HT-29 (cell line): ENCODE results near the gene OVCA2. TPM values are rescaled to one million over a fixed set of nuclear protein-coding genes. Genes with fewer than 3 reads are reported as not detected.

ENCODE experiments used
- DNase-seq: peaks from one replicate; pipeline ENCODE4 v3.0.0-alpha.2; 2015; ENCODE audit warnings: low spot score
- total RNA-seq: library from RNA; depleted of rRNA; stranded (reverse); fragments of >200 nt; shearing (Covaris generic); gene quantifications from 2 replicates; pipeline ENCODE4 v1.2.3, GENCODE V29; 2014

Gene OVCA2
- total RNA-seq, 1 experiment from 2014 or later = 56.8 TPM

DNA sequence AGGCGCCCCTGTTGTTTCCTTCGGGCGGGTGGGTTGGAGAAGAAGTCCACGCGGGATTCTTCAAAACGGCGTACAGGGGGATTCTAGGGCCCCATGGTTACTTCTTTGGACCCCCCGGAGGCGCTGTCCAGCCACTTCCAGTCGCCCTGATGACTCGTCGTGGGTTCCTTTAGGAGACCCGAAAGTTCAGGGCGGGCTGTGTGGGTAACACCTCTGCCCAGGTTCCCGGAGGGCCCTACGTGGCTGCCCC is 12.4 kb downstream of the OVCA2 start:
- no peak for DNase-seq

DNA sequence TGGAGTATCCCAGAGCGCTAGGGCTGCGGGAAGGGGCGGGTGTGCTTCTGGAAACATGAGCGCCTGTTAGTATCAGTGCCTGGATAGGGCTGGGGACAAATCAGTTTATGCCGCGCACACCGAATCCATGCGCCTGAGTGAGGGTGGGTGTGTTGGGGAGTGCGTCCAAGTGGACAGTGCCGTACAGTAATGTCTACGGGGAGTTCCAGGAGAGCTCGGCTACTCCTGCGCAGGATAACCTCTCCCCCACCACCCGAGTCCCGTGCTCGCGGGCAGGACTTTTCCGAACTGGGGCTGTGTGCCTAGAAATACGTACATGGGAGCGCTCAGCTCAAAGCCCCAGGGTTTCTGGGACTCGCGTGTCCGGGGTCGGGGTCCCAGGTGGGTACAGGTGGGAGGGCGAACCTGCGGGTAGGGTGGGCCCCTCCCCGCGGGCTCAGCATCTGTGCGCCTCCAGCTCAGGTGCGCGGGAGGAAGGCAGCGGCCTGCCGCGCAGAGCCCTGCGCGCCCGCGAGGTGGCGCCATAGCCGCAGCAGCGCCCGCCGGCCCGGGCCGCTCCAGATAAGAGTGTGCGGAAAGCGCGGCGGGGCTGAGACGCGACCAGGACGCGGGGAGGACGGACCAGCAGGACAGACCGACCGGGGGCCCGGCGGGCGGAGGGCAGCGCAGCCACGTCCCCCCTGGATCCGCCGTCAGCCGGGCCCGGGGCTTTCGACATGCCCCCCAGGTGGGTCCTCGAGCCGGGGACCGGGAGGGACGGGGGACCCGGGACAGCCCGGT is 12.9 kb downstream of the OVCA2 start, which contains the start of gene HIC1:
Gene HIC1 (plus strand): TSS at position 592 of the 780 bp plus-strand sequence. CDS start 1,588 bp downstream, outside the sequence.
- DNase-seq = peak; percentile 68

DNA sequence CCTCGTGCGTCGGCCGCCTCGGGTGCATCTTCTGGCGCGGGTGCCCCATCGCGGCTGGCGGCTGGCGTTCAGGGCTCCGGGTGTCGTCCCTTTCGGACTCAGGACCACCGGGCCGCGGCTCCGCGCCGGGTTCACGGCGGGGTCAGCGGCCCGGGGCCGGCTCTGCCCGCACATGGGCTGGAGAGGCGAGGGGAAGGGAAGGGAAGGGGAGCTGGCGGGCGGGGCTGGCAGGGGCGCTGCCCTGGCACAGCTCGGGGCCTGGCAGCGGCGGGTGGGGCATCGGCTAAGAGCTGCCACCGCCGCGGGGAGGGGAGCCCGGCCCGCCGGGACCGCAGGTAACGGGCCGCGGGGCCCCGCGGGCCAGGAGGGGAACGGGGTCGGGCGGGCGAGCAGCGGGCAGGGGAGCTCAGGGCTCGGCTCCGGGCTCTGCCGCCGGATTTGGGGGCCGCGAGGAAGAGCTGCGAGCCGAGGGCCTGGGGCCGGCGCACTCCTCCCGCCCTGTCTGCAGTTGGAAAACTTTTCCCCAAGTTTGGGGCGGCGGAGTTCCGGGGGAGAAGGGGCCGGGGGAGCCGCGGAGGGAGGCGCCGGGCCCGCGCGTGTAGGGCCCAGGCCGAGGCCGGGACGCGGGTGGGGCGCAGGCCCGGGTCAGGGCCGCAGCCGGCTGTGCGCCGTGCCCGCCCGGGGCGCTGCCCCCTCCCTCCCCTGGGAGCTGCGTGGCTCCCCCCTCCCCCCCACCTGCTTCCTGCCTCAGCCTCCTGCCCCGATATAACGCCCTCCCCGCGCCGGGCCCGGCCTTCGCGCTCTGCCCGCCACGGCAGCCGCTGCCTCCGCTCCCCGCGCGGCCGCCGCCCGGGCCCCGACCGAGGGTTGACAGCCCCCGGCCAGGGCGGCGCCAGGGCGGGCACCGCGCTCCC is 13.7 kb downstream of the OVCA2 start:
- peak; percentile 16 for DNase-seq

DNA sequence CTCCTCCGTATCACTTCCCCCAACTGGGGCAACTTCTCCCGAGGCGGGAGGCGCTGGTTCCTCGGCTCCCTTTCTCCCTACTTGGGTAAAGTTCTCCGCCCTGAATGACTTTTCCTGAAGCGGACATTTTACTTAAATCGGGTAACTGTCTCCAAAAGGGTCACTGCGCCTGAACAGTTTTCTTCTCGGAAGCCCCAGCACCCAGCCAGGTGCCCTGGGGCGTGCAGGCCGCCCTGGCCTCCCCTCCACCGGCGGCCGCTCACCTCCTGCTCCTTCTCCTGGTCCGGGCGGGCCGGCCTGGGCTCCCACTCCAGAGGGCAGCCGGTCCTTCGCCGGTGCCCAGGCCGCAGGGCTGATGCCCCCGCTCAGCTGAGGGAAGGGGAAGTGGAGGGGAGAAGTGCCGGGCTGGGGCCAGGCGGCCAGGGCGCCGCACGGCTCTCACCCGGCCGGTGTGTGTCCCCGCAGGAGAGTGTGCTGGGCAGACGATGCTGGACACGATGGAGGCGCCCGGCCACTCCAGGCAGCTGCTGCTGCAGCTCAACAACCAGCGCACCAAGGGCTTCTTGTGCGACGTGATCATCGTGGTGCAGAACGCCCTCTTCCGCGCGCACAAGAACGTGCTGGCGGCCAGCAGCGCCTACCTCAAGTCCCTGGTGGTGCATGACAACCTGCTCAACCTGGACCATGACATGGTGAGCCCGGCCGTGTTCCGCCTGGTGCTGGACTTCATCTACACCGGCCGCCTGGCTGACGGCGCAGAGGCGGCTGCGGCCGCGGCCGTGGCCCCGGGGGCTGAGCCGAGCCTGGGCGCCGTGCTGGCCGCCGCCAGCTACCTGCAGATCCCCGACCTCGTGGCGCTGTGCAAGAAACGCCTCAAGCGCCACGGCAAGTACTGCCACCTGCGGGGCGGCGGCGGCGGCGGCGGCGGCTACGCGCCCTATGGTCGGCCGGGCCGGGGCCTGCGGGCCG is 14.7 kb downstream of the OVCA2 start:
- DNase-seq = no peak

DNA sequence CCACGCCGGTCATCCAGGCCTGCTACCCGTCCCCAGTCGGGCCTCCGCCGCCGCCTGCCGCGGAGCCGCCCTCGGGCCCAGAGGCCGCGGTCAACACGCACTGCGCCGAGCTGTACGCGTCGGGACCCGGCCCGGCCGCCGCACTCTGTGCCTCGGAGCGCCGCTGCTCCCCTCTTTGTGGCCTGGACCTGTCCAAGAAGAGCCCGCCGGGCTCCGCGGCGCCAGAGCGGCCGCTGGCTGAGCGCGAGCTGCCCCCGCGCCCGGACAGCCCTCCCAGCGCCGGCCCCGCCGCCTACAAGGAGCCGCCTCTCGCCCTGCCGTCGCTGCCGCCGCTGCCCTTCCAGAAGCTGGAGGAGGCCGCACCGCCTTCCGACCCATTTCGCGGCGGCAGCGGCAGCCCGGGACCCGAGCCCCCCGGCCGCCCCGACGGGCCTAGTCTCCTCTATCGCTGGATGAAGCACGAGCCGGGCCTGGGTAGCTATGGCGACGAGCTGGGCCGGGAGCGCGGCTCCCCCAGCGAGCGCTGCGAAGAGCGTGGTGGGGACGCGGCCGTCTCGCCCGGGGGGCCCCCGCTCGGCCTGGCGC is 15.4 kb downstream of the OVCA2 start:
- DNase-seq = no peak

DNA sequence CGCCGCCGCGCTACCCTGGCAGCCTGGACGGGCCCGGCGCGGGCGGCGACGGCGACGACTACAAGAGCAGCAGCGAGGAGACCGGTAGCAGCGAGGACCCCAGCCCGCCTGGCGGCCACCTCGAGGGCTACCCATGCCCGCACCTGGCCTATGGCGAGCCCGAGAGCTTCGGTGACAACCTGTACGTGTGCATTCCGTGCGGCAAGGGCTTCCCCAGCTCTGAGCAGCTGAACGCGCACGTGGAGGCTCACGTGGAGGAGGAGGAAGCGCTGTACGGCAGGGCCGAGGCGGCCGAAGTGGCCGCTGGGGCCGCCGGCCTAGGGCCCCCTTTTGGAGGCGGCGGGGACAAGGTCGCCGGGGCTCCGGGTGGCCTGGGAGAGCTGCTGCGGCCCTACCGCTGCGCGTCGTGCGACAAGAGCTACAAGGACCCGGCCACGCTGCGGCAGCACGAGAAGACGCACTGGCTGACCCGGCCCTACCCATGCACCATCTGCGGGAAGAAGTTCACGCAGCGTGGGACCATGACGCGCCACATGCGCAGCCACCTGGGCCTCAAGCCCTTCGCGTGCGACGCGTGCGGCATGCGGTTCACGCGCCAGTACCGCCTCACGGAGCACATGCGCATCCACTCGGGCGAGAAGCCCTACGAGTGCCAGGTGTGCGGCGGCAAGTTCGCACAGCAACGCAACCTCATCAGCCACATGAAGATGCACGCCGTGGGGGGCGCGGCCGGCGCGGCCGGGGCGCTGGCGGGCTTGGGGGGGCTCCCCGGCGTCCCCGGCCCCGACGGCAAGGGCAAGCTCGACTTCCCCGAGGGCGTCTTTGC is 16.2 kb downstream of the OVCA2 start:
- no peak for DNase-seq

DNA sequence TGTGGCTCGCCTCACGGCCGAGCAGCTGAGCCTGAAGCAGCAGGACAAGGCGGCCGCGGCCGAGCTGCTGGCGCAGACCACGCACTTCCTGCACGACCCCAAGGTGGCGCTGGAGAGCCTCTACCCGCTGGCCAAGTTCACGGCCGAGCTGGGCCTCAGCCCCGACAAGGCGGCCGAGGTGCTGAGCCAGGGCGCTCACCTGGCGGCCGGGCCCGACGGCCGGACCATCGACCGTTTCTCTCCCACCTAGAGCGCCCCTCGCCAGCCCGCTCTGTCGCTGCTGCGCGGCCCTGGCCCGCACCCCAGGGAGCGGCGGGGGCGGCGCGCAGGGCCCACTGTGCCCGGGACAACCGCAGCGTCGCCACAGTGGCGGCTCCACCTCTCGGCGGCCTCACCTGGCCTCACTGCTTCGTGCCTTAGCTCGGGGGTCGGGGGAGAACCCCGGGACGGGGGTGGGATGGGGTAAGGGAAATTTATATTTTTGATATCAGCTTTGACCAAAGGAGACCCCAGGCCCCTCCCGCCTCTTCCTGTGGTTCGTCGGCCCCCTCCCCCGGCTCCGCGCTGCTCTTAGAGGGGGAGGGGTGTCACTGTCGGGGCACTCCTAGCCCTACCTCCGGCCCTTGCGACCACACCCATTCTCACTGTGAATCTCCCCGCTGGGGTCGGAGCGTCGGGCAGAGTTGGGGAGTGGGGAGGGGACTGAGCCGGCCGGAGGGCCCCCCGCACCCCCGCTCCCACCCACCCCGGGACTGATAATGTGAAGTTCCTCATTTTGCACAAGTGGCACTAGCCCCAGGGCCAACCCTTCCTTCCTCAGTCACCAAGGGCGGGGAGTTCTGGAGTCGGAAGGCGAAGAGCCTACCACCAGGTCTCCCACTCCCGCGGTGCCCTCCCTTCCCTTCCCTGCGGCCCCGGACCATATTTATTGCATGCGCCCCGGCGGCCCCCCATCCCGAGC is 17.0 kb downstream of the OVCA2 start:
- DNase-seq = peak; percentile 53

DNA sequence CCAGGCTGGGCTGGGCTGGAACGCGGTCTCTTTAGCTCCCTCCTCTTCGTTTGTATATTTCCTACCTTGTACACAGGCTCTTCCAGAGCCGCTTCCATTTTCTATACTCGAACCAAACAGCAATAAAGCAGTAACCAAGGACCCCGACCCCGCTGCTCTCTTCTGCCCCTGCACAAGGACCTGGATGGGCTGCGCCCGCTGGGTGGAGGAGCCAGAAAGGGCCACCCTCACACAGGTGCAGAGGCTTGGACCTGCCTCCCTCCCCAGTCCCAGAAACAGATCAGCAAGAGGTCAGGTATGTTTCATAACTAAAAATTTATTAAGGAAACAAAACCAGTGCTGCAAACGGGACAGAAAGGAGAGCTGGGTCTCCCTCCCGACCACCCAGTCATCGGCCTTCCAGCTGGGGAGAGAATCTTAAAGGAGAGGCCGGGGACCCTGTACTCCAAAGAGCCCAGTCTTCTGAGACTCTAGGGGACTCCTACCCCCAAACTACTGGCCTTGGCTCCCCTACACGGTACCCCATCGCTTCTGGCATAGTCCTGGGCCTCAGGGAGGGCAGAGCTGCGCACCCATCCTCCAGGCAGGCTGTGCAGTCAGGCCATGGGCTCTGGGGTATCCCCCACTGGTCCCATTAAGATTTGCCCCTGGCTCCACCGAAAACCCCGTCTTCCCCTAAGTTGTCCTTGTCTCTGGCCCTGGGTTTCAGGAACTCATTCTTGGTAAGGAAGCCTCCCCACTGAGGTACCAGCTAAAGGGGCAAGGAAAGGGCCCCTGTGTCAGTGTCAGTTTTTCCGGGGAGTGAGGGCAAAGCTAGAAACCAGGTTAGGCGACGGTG is 17.9 kb downstream of the OVCA2 start:
- DNase-seq = no peak

DNA sequence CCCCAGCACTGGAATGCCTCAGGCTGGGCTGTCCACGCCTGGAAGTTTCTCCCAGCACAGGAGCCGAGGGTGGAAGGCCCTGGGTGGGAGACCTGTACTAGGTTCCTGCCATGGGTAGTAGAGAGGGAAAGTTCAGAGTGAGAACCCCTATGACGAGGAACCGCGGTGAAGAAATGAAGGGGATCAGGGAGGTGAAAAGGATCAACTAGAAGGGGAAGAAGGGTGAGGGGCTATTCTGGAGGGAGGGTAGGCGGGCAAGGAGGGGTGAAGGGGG is 18.5 kb downstream of the OVCA2 start:
- DNase-seq = no peak

DNA sequence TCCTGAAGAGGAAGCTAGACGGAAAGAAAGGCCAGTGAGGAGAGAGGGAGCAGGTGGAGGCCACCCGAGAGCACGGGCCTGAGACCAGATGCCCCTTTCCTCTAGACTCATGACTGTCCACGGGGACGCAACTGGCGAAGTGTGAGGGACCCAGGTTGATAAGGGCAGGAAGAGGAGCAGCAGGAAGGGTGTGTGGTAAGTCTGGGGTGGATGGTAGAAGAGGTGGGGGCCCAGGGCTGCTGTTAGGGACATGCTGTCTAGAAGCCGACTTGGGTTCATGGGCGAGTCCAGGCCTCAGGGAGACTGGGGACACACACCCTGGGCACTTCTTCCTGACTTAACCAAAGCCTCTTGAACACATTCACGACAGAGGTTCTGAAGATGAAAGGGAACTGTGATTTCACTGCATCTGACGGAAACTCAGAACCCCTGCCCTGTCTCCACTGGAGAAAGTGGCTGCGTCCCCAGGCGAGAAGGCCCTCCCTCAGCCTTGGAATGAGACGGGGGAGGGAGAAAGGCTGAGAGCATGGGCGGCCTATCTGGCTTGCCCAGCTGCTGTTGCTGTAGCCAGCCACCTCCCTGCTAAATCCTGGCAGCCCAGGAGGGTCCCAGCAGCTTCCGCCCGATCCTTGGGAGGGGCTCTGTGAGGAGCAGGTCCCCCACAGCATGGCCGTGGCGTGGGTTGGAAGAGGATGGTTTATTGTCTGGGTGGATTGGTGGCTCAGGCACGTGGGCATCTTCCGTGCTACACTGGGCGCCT is 19.0 kb downstream of the OVCA2 start:
- no peak for DNase-seq

DNA sequence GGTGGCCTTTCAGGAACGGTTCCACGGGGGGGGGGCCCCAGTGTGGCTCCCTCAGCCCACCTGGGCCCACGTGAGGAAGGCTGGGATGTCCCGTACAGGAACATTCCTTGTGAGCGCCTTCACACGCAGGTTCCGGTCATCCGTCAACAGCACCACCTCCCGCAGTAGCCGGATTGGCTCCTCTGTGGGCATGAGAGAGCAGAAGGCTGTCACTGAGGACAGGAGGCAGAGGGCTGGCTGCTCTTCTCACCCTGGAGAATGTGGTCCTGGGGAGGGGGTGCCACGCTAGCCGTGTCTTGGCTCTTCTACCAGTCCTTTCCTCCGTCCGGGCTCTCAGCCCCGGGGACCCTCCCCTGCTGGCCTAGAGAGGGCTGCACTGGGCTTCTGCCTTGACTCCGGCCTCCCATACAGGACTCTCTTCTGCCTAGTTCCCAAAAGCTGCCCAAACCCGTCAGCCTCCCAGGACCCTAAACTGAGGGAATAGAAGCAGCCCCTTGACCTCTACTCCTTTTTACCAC is 19.7 kb downstream of the OVCA2 start:
- no peak for DNase-seq

DNA sequence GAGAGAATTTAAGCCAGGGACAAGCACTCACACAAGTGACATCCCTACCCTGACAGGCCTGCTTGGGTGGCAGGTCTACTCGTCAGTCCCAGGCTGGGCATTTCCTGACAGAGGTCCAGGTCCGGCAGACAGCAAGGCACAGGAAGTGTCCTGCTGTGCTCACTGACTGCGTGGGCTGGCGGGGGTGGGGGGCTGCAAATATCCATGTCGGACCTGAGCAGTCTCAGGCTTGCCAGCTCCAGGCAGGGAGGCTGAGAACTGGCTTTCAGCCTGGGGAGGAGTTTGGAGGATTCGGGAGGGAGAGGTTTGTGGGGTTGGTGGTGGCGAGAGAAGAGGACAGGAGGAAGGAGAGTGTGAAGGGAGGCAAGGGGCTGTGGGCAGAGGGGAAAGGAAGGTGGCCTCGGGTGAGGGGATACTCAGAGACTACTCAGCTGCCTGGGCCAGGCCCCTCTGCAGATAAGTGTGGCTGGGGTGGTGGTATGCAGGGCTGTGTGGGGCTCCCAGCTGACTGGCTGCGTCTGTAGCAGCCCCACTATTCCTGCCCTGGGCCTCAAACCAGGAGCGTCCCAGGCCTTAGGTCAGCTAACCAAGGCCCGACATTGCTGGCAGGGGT is 20.9 kb downstream of the OVCA2 start:
- no peak for DNase-seq

DNA sequence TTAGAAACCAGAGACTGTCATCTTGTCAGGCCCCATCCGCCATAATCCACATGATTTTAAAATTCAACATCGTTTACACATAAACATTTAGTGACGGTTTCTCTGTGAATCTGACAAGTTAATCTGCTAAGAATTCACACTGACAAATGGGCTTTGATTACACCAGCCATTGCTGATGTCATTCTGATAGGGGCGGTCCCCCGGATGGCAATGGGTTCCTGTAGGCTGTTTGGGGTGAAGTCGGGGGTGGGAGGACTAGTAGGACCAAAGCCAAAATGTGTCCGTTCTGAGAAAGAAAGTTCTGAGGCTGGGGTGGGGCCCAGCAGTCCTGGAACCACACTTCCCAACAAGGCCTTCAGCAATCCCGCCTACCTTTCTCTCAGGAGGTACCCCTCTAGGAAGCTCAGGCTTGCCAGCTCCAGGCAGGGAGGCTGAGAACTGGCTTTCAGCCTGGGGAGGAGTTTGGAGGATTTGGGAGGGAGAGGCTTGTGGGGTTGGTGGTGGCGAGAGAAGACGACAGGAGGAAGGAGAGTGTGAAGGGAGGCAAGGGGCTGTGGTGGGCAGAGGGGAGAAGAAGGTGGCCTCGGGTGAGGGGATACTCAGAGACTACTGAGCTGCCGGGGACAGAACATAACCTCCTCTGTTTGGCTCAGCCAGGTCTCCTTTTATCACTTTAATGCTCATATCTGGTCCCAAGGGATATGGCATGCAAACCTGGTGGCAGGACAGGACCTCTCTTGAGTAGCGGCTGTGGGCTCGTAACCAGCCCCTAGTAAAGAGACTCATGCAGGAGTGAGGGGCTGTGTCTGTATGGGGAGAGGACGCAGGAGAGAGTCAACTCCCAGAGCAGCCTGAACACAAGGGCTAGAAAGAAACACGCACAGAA is 21.7 kb downstream of the OVCA2 start:
- DNase-seq = no peak

DNA sequence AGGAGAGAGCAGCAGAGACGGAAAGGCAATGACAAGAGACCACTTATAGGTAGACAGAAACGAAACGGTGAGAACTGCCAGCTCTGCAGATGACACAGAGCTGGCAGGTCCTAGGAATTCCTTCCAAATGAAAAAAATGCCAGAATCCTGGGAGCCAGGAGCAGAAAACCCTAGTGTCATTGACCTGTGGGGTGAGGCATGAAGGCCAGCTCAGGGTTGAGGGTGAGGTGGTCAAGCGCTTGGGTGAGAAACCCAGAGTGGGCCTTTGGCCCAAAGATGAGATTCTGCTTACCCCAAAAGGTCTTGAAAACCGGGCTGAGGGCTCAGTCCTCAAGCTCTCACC is 22.3 kb downstream of the OVCA2 start:
- no peak for DNase-seq

DNA sequence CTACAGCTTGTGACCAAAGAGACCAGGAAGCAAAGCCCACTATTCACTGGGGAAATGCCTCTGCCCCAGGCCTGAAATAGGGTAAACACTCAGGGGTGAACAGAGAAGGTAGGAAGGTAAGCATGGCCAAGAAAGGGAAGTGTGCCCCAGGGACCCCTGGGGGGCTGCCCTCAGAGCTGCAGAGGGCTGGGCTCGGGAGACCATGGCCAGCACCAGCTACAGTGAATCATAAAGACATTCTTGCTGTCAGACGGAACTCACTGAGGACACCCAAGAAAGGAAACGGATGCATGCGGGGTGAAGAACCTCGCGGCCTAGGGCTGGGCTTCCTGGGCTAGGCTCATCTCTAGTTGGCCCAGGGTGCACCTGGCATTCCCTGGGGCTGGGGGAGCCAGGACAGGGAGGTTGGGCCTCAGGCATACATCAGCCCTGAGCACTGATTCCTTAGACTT is 22.7 kb downstream of the OVCA2 start:
- DNase-seq = no peak
